Right lobe of liver (tissue), 4 donors: ENCODE measurements around the gene CELSR1.

ENCODE experiments used
- POLR2A ChIP-seq: fragments of 450-650 bp; IDR thresholded peaks from one replicate; pipeline ENCODE4 v1.6.1; 2017; ENCODE audit warnings: antibody characterized with exemption, mild to moderate bottlenecking
- TF ChIP-seq, protein P1 (sequence below), 4 donors: fragments of 200-600 bp in 3 of 4; fragments of 450-650 bp in 1 of 4; IDR thresholded peaks; one replicate each; pipeline versions ENCODE4 v1.5.1 to v1.8.0; 2016 to 2022; ENCODE audit warnings: antibody characterized with exemption in 4 of 4, mild to moderate bottlenecking in 2 of 4
- donor health status: DM: no; HTN: no; CAD: no.
- donor health status: DM: no; HTN: no; CAD: no.
- donor health status: DM: no; HTN: yes; CAD: no.

DNA sequence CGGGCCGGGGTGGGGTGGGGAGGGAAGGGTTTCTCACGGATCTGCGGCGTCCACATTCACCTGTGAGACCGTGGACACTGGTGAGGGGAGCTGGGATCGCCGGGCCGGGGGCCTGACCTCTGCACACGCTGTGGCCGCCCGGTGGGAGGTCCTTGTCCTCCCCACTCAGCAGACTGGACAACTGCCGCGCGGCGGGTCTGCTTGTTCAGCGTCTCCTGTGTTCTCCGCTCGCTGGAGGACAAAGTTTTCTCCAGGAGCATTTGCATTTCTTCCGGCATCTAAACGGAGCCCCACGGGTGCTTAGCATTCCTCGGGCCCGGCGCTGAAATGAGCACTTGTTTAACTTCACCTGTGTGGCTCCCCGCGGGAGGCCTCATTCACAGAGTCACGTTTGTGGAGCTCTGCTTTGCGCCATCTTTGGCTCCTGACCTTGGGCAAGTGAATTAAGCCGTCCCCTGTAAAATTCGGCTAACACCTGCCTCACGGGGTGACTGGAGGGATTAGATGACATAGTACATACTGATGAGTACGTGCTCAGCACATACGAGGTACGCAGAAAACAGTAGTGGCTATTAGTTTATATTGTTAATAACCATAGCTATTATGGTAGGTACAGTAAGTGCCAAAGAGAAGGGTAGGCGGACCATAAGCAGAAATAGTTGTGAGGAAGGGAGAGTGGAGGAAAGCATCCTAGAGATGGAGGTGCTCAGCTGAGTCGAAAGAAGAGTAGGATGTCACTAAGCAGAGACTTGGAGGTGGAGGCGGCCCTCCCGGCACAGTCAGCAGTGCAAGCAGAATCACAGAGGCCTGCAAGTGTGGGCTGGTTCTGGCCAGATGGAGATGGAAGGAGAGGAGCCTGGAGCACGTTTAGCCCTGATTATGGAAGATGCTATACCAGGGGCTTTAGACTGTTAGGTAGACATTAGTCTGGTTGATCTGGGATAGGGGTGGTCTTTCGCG is 201.0 kb downstream of the CELSR1 start:
- TF ChIP-seq, protein P1, sequence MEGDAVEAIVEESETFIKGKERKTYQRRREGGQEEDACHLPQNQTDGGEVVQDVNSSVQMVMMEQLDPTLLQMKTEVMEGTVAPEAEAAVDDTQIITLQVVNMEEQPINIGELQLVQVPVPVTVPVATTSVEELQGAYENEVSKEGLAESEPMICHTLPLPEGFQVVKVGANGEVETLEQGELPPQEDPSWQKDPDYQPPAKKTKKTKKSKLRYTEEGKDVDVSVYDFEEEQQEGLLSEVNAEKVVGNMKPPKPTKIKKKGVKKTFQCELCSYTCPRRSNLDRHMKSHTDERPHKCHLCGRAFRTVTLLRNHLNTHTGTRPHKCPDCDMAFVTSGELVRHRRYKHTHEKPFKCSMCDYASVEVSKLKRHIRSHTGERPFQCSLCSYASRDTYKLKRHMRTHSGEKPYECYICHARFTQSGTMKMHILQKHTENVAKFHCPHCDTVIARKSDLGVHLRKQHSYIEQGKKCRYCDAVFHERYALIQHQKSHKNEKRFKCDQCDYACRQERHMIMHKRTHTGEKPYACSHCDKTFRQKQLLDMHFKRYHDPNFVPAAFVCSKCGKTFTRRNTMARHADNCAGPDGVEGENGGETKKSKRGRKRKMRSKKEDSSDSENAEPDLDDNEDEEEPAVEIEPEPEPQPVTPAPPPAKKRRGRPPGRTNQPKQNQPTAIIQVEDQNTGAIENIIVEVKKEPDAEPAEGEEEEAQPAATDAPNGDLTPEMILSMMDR (IDR thresholded peaks at IDR 0.05), result no peak
- TF ChIP-seq POLR2A, result no peak
